Measurements from ENCODE around the gene CDHR2.

DNA sequence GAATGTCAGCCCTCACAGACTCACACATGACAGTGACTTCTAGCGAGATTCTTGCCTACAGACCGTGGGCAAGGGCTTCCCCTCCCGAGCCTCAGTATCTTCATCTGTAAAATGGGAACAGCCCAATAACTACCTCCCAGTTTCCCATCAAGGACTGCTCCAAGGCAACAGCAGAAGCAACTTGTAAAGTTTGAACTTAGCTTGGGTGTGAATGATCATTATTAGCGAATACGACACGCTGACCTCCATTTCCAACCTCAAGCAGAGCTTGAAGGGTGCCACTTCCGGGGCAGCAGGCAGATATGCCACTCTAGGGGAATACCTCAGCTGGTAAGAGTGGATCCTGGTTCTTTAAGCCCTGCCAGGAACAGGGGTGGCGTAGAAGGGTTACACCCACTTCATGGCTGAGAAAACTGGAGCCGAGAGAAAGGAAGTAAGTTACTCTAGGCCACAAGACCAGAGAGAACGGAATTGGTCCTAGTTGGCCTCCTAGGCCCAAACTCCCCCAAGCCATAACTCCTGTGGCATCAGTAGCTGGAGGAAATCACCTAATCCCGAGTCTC is 14.0 kb upstream of the CDHR2 start:
- TF ChIP-seq, protein P1, sequence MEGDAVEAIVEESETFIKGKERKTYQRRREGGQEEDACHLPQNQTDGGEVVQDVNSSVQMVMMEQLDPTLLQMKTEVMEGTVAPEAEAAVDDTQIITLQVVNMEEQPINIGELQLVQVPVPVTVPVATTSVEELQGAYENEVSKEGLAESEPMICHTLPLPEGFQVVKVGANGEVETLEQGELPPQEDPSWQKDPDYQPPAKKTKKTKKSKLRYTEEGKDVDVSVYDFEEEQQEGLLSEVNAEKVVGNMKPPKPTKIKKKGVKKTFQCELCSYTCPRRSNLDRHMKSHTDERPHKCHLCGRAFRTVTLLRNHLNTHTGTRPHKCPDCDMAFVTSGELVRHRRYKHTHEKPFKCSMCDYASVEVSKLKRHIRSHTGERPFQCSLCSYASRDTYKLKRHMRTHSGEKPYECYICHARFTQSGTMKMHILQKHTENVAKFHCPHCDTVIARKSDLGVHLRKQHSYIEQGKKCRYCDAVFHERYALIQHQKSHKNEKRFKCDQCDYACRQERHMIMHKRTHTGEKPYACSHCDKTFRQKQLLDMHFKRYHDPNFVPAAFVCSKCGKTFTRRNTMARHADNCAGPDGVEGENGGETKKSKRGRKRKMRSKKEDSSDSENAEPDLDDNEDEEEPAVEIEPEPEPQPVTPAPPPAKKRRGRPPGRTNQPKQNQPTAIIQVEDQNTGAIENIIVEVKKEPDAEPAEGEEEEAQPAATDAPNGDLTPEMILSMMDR (IDR thresholded peaks at IDR 0.05; ENCODE audit: low read length) = no peak
- TF ChIP-seq EZH2 (optimal IDR thresholded peaks at IDR 0.05; ENCODE audit: low read depth, low read length) = no peak

Measured in MM.1S (cell line).